22Rv1 (cell line): Measurements from ENCODE around the gene PRDM16.
A peak's percentile ranks its signal among the peaks of the same experiment; 100 is the strongest.

Experiments used
- H3K27ac ChIP-seq: fragments of 450-650 bp; 2 replicates; pipeline ENCODE4 v1.5.1; 2017
- ZFX ChIP-seq: fragments of 450-650 bp; IDR thresholded peaks from 2 replicates; pipeline ENCODE4 v1.6.1; 2017; ENCODE audit warnings: antibody characterized with exemption, borderline replicate concordance
- TF ChIP-seq, protein P1 (sequence below): fragments of 450-650 bp; IDR thresholded peaks from 2 replicates; pipeline ENCODE4 v1.5.1; 2017; ENCODE audit warnings: mild to moderate bottlenecking

Gene PRDM16

DNA sequence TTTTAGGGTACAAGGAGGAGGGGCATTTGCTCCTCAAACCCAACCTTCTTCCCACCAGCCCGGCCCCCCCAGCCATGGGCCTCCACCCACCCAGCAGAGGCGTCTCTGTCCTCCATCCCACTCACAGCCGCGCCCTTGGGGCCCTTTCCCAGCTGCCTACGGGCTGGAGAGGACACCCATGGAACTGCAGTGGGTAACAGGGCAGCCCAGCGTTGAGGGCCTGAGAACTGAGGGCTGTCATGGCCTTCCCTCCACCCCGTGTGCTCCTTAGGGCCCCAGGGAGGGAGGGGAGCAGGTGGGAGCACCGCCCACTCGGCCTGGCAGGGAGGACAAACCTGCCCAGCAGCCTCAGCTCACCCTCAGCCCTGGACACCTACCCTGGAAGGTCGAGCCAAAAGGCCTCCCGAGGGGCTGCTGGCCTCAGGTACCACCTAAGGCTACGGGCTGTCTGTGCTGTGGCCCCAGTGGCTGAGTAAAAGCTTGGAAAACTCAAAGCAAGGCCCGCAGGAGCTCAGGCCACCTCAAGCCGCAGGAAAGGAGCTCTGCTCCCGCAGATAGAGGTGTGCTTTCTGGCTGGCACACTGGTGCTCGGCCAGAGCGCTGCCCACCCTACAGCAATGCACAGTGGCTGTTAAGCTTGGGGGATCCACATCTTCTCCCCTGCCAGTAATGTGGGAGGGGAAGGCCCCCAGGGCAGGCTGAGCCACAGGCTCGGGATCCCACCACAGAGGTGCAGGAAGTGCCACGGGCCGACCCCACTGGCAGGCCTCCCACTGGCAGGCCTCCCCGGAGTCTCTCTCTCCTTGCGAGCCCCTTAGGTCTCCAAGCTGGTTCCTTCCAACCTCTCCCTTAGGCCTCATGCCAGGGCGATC is 383.2 kb downstream of the PRDM16 start:
- no peak overlapping the region for H3K27ac ChIP-seq

DNA sequence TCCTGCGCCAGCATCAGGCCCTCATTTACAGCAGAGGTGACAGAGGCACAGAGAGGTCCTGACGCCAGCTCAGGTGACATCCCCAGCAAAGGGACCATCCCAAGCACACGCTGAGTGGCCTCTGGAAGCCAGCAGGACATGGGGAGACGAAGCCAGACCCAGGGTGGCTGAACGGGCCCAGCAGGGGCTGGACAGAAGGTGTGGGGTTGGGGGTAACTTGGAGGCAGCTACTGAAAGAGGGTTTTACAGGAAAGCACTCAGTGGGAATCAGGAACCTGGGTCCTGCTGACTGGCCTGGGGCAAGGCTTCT is 383.8 kb downstream of the PRDM16 start:
- no peak overlapping the region for H3K27ac ChIP-seq
- no peak for TF ChIP-seq ZFX
- TF ChIP-seq, protein P1, sequence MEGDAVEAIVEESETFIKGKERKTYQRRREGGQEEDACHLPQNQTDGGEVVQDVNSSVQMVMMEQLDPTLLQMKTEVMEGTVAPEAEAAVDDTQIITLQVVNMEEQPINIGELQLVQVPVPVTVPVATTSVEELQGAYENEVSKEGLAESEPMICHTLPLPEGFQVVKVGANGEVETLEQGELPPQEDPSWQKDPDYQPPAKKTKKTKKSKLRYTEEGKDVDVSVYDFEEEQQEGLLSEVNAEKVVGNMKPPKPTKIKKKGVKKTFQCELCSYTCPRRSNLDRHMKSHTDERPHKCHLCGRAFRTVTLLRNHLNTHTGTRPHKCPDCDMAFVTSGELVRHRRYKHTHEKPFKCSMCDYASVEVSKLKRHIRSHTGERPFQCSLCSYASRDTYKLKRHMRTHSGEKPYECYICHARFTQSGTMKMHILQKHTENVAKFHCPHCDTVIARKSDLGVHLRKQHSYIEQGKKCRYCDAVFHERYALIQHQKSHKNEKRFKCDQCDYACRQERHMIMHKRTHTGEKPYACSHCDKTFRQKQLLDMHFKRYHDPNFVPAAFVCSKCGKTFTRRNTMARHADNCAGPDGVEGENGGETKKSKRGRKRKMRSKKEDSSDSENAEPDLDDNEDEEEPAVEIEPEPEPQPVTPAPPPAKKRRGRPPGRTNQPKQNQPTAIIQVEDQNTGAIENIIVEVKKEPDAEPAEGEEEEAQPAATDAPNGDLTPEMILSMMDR: no peak

More for the DNA sequence above, 383.2 kb downstream of the PRDM16 start:
- TF ChIP-seq, protein P1: no peak
- TF ChIP-seq ZFX: no peak

DNA sequence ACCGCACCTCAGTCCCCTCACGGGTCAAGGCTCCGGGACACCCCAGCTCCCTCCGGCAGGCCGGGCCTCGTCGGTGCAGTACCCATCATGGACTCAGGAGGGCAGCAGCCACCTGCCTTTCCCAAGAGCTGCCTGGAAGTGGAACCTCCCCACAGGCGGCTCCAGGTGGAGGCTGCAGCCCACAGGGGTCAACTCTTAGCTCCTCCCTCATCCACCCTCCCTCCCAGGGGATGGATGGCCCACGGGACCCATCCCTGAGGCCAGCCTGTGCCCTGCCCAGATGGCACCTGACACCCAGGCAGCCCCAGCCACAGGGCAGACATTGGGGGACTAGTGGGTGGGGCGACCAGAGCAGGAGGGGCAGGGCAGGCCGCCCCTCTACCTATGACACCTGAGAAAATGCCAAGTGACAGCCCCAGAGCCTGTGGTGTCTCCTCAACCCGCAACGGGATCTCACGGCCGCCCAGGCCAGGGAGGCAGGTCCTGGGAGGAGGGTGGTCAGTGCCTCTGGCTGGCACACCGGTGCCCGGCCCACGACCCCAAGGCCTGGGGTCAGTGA is 384.3 kb downstream of the PRDM16 start:
- peak overlapping the region; percentile 87 for H3K27ac ChIP-seq

DNA sequence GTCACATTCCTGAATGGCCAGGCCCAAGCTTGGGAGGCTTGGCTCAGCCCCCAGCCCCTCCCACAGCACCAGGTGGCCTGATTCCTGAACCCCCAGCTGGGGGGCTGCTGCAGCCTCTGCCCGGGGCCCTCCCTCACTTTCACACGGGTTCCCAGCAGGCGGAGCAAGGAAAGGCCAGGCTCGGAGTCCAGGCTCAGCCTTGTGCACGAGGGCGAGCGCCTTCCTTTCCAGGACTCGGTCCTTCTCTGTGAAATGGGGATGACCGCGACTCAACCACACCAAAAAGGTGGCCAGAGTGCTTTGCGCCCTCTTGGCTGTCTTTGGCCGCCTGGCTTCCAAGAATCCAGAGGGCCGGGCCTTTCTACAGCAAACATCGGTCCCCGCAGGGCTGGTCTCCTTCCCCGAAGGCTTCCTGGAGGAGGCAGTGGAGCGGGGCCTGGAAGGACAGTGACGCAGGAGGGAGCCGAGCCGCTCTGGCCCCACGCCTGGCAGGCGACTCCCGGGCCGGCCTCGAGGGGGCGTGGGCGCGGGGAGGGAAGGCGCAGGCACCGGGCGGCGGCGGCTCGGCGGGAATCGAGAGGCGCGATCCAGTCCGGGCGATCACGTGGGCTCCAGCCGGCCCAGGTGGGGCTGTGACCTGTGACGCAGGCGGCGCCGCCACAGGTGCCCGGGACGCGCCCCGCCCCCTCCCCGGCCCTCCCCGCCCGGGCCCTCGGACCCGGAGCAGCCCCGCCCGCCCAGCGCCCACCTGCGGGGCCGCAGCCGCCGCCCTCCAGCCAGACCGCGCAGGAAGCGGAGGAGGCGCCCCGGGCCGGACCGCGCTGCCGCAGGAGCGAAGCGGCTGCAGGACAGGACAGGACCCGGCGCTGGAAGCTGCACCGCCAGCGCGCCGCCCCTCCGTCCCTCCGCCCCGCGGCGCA is 385.1 kb downstream of the PRDM16 start, which contains the start of gene ARHGEF16:
ARHGEF16 (plus strand) TSS at position 775 of the 920 bp plus-strand sequence. CDS start 8,420 bp downstream, outside the sequence.
- H3K27ac ChIP-seq: peak within 1 kb of the TSS; percentile 87
- no peak for TF ChIP-seq ZFX
- TF ChIP-seq, protein P1: peak; percentile 82

More for the DNA sequence above, 384.3 kb downstream of the PRDM16 start:
- TF ChIP-seq ZFX: no peak
- TF ChIP-seq, protein P1: peak; percentile 91

DNA sequence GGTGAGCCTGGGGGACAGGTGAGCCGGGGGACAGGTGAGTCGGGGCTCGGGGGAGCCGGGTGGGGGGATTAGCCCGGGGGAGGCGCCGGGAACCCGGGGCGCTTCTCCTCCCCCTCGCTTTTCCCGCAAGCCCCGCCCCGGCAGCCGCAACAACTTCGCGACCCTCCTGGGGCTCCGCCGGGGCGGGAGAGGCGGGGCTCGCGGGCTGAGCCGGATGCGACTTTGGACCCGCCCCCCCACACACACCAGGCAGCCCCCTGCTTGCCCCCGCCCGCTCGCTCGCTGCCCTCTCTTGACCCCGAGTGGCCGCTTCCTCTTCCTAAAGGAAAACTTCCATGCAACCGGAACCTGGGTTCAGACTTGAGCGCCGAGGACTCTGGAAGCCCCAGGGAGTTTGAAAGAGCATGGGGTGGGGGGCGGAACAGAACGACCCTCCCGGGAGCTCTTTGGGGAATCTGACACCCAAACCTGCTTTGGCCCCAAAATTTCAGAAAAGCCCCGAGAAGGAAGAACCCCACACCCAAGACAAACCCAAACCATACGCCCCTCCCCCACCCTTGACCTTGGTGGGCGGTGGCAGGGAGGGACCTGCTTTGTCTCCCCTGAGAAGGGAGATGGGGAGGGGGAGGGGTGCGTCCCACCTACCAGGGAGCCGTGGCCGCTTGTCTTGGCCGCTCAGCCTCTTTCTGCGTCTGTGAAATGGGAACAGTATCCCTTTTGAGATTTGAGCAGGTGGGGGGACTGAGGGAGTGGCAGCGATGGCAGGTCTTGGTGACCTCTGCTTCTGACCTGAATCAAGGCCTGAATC is 386.0 kb downstream of the PRDM16 start:
- TF ChIP-seq, protein P1: no peak
- TF ChIP-seq ZFX: no peak
- H3K27ac ChIP-seq: peak overlapping the region; percentile 87

DNA sequence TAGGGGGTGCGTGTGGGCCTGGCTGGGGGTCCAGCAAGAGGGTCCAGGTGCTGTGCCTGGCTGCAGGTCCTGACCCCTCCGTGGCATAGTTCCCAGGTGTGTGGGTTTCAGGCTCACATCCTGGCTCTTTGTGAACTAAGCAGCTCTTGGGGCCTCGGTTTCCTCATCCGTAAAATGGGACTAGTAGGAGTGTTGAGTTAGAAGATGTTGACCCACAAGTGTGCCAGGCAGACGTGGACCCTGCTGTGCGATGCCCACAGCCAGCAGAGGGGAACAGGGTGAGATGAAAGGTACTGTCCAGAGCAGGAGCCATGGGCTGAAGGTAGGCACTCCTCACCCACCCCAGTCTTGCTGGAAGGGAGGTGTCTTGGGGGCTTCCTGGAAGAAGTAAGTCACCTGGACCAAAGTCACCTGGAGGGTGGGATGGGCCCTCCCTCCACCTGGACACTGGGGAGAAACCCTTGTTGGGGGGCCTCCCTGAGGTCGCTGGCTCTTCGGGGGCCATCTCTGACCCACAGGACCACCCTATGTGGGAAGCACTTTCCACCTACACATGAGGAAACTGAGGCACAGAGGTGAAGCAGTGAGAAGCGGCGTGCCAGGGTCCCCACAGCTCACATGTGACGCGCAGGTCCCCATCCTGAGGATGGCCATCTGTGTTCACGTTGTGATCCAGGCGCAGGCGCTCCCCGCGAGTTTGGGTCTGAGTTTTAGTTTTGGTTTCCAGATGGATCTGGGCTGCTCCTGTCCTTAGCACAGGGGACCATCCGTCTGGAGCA is 386.9 kb downstream of the PRDM16 start:
- peak overlapping the region; percentile 87 for H3K27ac ChIP-seq

More for the DNA sequence above, 386.9 kb downstream of the PRDM16 start:
- TF ChIP-seq, protein P1: no peak
- no peak for TF ChIP-seq ZFX
